HG03175 (cell line): ENCODE results near the gene BAHCC1.

Source experiments
- ATAC-seq: cut with Tn5 transposase; IDR thresholded peaks from one replicate; pipeline ENCODE4 v1.9.1; 2021; ENCODE audit warnings: mild to moderate bottlenecking, moderate library complexity; ENCODE audit not compliant: unreplicated experiment

BAHCC1 gene

GRCh38 chr17:81410852-81411251, 15.6 kb downstream of the BAHCC1 start:
- ATAC-seq, result no peak

DNA sequence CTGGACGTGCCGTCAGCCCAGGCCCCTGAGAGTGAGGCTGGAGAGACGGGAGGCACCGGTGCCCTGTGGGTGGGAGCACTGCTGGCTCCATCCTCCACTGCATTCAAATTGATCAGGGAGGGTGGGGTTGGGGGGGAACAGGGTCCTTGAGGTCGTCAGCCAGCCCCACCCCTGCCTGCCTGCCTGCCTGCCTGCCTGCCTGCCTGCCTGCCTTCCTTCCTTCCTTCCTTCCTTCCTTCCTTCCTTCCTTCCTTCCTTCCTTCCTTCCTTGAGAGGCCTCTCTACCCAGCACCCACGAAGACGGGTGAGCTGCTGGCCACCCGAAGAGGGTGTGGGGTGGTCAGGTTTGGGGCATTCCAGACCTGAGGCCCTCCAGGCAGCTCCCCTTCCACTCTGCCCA, 16.0 kb downstream of the BAHCC1 start:
- ATAC-seq, result no peak

DNA sequence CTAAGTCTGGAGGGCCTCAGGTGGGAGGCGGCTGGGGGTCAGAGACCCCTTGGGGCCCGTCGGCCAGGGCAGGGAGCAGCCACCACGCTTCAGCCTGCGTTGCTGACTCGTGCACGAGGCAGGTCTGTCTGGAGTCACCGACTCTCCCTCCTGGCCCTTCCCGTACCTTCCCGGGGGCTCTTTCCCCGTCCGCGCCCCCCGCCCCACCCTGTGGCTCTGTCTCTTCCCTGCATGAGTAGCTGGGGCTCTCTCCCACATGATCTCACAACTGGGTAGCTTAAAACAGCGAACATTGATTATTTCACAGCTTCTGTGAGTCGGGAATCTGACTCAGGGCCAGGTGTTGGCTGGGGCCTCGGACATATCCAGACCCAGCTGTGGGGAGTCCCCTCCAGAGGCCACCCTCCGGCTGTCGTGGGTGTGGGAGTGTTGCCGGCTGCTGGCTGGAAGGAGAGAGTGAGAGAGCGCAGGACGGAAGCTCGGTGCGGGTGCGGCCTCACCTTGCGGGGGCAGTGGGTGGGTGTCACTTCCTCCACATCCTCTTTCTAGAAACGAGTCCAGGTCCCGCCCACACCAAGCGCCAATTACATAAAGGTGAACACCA, 17.3 kb downstream of the BAHCC1 start:
- ATAC-seq, result no peak

GRCh38 chr17:81413497-81414135, 18.4 kb downstream of the BAHCC1 start:
- no peak for ATAC-seq

DNA sequence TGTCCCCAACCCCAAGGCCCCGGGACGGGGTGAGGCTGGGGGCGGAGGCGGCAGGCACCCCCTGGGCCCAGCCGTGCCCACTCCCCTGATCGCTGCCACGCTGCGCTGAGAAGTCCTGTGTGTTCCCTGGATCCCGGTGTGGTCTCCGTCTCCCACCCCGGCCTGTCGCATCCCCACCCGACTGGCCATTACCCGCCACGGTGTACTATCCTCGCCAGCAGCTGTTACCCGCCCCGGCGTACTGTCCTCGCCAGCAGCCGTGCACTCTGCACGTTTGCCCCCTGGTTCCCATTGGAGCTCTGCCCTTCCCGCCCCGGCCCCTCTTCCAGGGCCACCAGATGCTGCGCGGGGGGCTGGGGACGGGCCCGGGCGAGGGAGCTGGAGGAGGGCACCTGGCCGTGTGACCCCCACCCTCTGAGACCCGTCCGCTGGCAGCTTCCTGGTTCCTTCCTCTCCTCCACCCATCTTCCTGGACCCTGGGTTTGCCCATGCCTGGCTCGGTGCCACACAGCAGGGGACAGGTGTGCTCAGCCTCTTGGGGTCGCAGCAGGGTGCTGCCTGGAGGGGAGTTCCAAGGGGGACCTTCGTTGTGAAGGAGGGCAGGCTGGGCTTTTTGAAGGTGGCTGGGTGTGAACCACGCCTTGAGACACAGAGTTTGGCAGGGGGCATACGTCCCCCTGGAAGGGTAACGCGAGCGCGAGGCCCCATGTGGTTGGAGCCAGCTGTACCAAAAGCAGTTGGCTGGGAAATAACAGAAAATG, 19.7 kb downstream of the BAHCC1 start:
- ATAC-seq, result no peak

- no peak for ATAC-seq
Measured at GRCh38 chr17:81415681-81416080, 20.4 kb downstream of the BAHCC1 start.

DNA sequence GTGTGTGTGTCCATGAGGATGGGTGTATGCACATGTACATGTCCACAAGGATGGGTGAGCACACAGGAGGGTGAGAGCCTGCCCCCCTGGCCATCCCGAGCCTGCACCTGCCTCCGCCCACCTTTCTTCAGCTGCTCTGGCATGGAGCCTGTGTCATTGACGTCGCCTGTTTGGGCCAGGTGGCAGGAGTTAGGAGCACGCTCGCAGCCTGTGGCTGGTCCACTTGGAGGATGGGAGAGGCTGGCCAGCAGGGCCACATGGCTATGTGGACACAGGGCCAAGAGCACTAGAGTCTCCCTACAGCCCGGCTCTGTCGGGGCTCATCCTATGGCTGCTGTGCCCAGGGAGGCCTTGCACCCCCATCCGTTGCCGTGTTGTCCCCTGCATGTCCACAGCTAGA, 21.4 kb downstream of the BAHCC1 start:
- no peak for ATAC-seq

- ATAC-seq, result no peak
Measured at GRCh38 chr17:81417049-81417878, 22.0 kb downstream of the BAHCC1 start.

- no peak for ATAC-seq
Measured at GRCh38 chr17:81417879-81418709, 22.8 kb downstream of the BAHCC1 start.

- no peak for ATAC-seq
Measured at GRCh38 chr17:81418710-81419318, 23.6 kb downstream of the BAHCC1 start.

DNA sequence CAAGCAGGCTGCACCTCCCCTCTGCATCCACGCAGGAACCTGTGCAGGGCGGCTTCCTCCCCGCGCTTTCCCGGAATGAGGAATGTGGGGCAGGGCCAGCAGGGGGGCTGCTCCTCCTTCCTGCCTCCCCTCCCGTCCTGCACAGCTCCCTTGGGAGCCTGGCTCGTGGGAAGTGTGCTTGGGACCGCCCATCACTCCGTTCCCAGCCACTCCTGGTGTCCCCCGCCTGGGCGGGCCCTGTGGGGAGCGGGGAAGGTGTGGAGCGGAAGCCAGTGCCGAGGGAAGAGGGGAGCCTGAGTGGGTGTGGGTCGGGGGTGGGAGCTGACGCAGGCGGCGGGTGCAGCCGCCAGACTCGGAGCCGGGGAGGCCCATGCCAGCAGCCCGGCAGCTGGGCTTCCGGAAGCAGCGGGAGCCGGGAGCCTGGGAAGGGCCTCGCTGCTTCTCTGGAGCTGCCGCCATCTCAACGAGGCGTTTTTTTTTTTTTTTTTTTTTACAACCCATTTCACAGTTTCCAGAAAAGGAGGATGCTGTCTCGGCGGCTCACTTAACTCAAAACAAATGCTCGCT, 24.1 kb downstream of the BAHCC1 start:
- ATAC-seq, result no peak

GRCh38 chr17:81419886-81420768, 24.9 kb downstream of the BAHCC1 start:
- no peak for ATAC-seq

- ATAC-seq, result no peak
Measured at GRCh38 chr17:81420769-81421462, 25.7 kb downstream of the BAHCC1 start.

GRCh38 chr17:81422776-81423697, 27.8 kb downstream of the BAHCC1 start:
- no peak for ATAC-seq

- no peak for ATAC-seq
Measured at GRCh38 chr17:81423698-81424071, 28.4 kb downstream of the BAHCC1 start.

GRCh38 chr17:81424151-81425017, 29.1 kb downstream of the BAHCC1 start:
- ATAC-seq, result no peak
